Common myeloid progenitor, CD34-positive (primary cell): ENCODE results near the gene KSR2.

Experiments used
- CTCF ChIA-PET: fragments of 350-600 bp; sonication (Branson Sonifier 250); formaldehyde crosslinking; loops from one replicate; lab custom pipeline; 2021; ENCODE audit warnings: antibody characterized with exemption; lab: Charles Lee
- POLR2A ChIA-PET: fragments of 350-600 bp; sonication (Branson Sonifier 250); formaldehyde crosslinking; loops from one replicate; lab custom pipeline; 2021; ENCODE audit warnings: antibody characterized with exemption; lab: Charles Lee
- DNase-seq, 3 donors: peaks; one replicate each; pipeline versions ENCODE4 v3.0.0 to v3.0.0-alpha.2; 2013
- H3K27ac ChIP-seq, 2 experiments: 1 replicate in 1 of 2; 2 replicates in 1 of 2; pipeline ENCODE4 v1.7.0; 2013; ENCODE audit warnings: inconsistent platforms in 2 of 2, low read length in 2 of 2, mild to moderate bottlenecking in 2 of 2, low read depth in 1 of 2, moderate library complexity in 1 of 2; ENCODE audit not compliant: severe bottlenecking in 2 of 2, insufficient read depth in 1 of 2, poor library complexity in 1 of 2
- H3K27me3 ChIP-seq, 5 experiments: replicated peaks in 2 of 5; 1 replicate in 3 of 5; 2 replicates in 2 of 5; pipeline versions ENCODE4 v1.6.1 to v1.7.0; 2013; ENCODE audit warnings: low read length in 4 of 5, mild to moderate bottlenecking in 2 of 5, moderate library complexity in 2 of 5, inconsistent platforms in 1 of 5; ENCODE audit not compliant: insufficient read depth in 5 of 5, control insufficient read depth in 4 of 5
- H3K36me3 ChIP-seq, 4 experiments: 1 replicate in 2 of 4; 2 replicates in 2 of 4; pipeline versions ENCODE4 v1.6.1 to v1.7.0; 2013; ENCODE audit warnings: low read length in 3 of 4, control low read depth in 1 of 4, mild to moderate bottlenecking in 1 of 4; ENCODE audit not compliant: control insufficient read depth in 4 of 4, insufficient read depth in 4 of 4
- H3K4me1 ChIP-seq, 4 experiments: 1 replicate in 3 of 4; 2 replicates in 1 of 4; pipeline versions ENCODE4 v1.6.1 to v1.7.1; 2013; ENCODE audit warnings: low read length in 3 of 4, mild to moderate bottlenecking in 3 of 4, control low read depth in 1 of 4, inconsistent platforms in 1 of 4, moderate library complexity in 1 of 4; ENCODE audit not compliant: control insufficient read depth in 4 of 4, insufficient read depth in 4 of 4; ENCODE audit errors: control extremely low read depth in 1 of 4
- H3K4me3 ChIP-seq, 7 experiments: 1 replicate in 4 of 7; 2 replicates in 3 of 7; pipeline versions ENCODE4 v1.5.1 to v1.7.0; 2013; ENCODE audit warnings: mild to moderate bottlenecking in 7 of 7, low read length in 6 of 7, moderate library complexity in 6 of 7, inconsistent platforms in 2 of 7, low read depth in 2 of 7, control low read depth in 1 of 7; ENCODE audit not compliant: insufficient read depth in 4 of 7, control insufficient read depth in 1 of 7; ENCODE audit errors: extremely low read depth in 1 of 7
- H3K9me3 ChIP-seq, 5 experiments: 1 replicate in 4 of 5; 2 replicates in 1 of 5; pipeline versions ENCODE4 v1.6.1 to v1.7.1; 2013; ENCODE audit warnings: low read length in 4 of 5, mild to moderate bottlenecking in 2 of 5, inconsistent platforms in 1 of 5, low read depth in 1 of 5, moderate library complexity in 1 of 5; ENCODE audit not compliant: control insufficient read depth in 4 of 5, insufficient read depth in 2 of 5; ENCODE audit errors: control extremely low read depth in 1 of 5
- WGBS: methylation state at CpG from one replicate; pipeline ENCODE4 v1.1.5; 2013; ENCODE audit not compliant: insufficient coverage; 5-methylcytosine and 5-hydroxymethylcytosine counted together

KSR2 gene

DNA sequence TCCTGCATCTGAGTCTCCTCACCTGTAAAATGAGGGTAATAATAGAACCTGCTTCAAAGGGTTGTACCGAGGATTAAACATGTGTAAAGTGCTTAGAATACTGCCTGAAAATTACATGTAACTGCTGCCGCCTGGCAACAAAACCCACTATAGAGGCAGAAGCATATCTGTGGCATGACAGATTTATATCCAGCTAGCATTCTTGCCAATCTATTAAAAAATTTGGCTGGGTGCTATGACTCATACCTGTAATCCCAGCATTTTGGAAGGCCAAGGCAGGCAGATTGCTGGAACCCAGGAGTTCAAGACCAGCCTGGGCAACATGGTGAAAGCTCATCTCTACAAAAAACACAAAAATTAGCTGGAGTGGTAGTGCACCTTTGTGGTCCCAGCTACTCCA lies 16.4 kb upstream of the KSR2 start:
- H3K36me3 ChIP-seq, result no peaks in the 10 kb centered on the region
- CTCF ChIA-PET, result no interaction called here
- peaks cover 0 to 17% (median 4%) of the 10 kb centered on the region in 5 experiments for H3K27me3 ChIP-seq
- 100% methylated on average over 2 of the region's 2 CpGs for WGBS
- POLR2A ChIA-PET, result no interaction called here
- no peak for DNase-seq
- peaks cover 0 to 2% (median 0%) of the 10 kb centered on the region in 5 experiments for H3K9me3 ChIP-seq
- no peak overlapping the region for H3K27ac ChIP-seq
- H3K4me3 ChIP-seq, result no peak overlapping the region
- H3K4me1 ChIP-seq, result no peaks in the 10 kb centered on the region

DNA sequence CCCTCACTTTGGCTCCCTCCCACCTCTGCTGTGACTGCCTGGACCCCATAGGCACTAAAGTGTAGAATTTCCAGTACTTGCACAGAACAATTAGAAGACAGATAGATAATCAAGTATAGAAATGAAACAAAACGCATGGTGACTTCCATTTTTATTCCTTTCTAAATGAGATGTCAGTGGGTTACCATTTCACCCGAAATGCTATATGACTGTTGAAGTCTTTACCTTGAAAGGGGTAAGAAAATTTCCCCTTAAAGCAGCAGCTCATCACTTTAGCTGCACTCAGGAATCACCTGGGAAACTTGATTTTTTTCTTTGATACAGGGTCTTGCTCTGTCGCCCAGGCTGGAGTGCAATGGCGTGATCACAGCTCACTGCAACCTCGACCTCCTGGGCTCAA lies 12.5 kb upstream of the KSR2 start:
- Histone ChIP-seq H3K4me3 (no peak overlapping the region), H3K27me3 (peaks cover 0 to 20% (median 4%) of the 10 kb centered on the region in 5 experiments), H3K4me1 (no peaks in the 10 kb centered on the region), H3K9me3 (no peaks in the 10 kb centered on the region), H3K27ac (no peak overlapping the region), H3K36me3 (no peaks in the 10 kb centered on the region)
- POLR2A ChIA-PET, result no interaction called here
- no peak for DNase-seq
- WGBS, result 90% methylated on average over 4 of the region's 5 CpGs
- CTCF ChIA-PET, result no interaction called here

GRCh38 chr12:117980616-117981015 lies 11.8 kb upstream of the KSR2 start:
- ChIA-PET CTCF (no interaction called here), POLR2A (no interaction called here)
- Histone ChIP-seq H3K4me1 (no peaks in the 10 kb centered on the region), H3K36me3 (no peaks in the 10 kb centered on the region), H3K9me3 (no peaks in the 10 kb centered on the region), H3K4me3 (no peak overlapping the region), H3K27ac (no peak overlapping the region), H3K27me3 (peaks cover 0 to 20% (median 4%) of the 10 kb centered on the region in 5 experiments)
- no peak for DNase-seq
- 100% methylated on average over 1 of the region's 4 CpGs for WGBS

DNA sequence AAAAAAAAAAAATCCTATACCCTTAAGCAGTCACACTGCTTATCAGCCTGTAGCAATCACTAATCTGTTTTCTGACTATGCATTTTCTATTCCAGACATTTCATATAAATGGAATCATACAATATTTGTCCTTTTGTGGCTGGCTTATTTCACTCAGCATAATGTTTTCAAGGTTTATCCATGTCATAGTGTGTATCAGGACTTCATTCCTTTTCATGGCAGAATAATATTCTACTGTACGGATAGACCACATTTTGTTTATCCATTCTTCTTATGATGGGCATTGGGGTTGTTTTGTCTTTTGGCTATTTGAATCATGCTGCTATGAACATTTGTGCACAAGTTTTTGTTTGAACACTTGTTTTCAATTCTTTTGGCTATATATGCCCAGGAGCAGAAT lies 8.6 kb upstream of the KSR2 start:
- no CpG with 5 or more reads among the region's 1 CpG for WGBS
- Histone ChIP-seq H3K4me1 (no peaks in the 10 kb centered on the region), H3K4me3 (no peak overlapping the region), H3K27me3 (peaks cover 0 to 20% (median 1%) of the 10 kb centered on the region in 5 experiments), H3K9me3 (peaks cover 0 to under 1% (median 0%) of the 10 kb centered on the region in 5 experiments), H3K27ac (no peak overlapping the region), H3K36me3 (no peaks in the 10 kb centered on the region)
- DNase-seq, result no peak
- ChIA-PET POLR2A (no interaction called here), CTCF (no interaction called here)

DNA sequence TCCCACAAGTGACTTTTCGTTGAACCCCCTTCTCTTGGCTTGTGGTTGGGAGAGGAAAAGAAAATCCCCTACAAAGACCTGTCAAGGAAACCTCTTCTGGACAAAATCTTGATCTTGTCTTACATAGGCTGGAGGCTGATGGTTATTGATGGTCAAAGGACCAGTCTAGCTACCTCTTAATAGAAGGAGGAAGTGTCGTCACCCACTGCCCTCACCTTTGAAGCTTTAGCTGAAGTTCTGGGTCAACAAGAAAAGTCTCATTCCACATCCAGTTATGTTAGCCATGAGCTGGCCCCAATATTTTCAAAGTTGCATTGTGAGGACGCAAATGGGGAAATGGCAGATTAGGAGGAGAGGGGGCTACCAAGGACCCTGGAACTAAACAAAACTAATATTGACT lies 6.2 kb upstream of the KSR2 start:
- CTCF ChIA-PET, result no interaction called here
- 100% methylated on average over 2 of the region's 3 CpGs for WGBS

GRCh38 chr12:117972301-117972700 lies 3.5 kb upstream of the KSR2 start:
- H3K27me3 ChIP-seq, result peaks cover 2 to 55% (median 17%) of the 10 kb centered on the region in 5 experiments
- peaks cover 0 to 18% (median 5%) of the 10 kb centered on the region in 5 experiments for H3K9me3 ChIP-seq
- DNase-seq, result no peak
- ChIA-PET CTCF (no interaction called here), POLR2A (no interaction called here)
- 96% methylated on average over 2 of the region's 2 CpGs for WGBS
- no peak overlapping the region for H3K4me3 ChIP-seq
- peaks cover 0 to 13% (median 7%) of the 10 kb centered on the region in 4 experiments for H3K4me1 ChIP-seq
- no peak overlapping the region for H3K27ac ChIP-seq
- H3K36me3 ChIP-seq, result no peaks in the 10 kb centered on the region

More for the DNA sequence above, 6.2 kb upstream of the KSR2 start:
- H3K9me3 ChIP-seq, result peaks cover 0 to 18% (median 5%) of the 10 kb centered on the region in 5 experiments
- H3K36me3 ChIP-seq, result no peaks in the 10 kb centered on the region
- H3K27me3 ChIP-seq, result peaks cover 0 to 32% (median 6%) of the 10 kb centered on the region in 5 experiments
- no peak overlapping the region for H3K27ac ChIP-seq
- H3K4me3 ChIP-seq, result no peak overlapping the region
- no peaks in the 10 kb centered on the region for H3K4me1 ChIP-seq
- DNase-seq, result no peak
- POLR2A ChIA-PET, result no interaction called here

GRCh38 chr12:117970334-117970733 lies 1.5 kb upstream of the KSR2 start:
- H3K4me3 ChIP-seq, result no peak overlapping the region
- H3K36me3 ChIP-seq, result no peaks in the 10 kb centered on the region
- peaks cover 2 to 75% (median 26%) of the 10 kb centered on the region in 5 experiments for H3K27me3 ChIP-seq
- ChIA-PET CTCF (no interaction called here), POLR2A (no interaction called here)
- no peak for DNase-seq
- WGBS, result 90% methylated on average over 2 of the region's 4 CpGs
- peaks cover 0 to 13% (median 7%) of the 10 kb centered on the region in 4 experiments for H3K4me1 ChIP-seq
- no peak overlapping the region for H3K27ac ChIP-seq
- peaks cover 0 to 18% (median 5%) of the 10 kb centered on the region in 5 experiments for H3K9me3 ChIP-seq
